HepG2 (cell line): ENCODE data around the gene FANCG. TPM values are rescaled to one million over a fixed set of nuclear protein-coding genes. Genes with fewer than 3 reads are reported as not detected.

ENCODE experiments used
- ATAC-seq: fragments of 200-7000 bp; cut with Tn5 transposase; 3 replicates; pipeline ENCODE4 v1.9.1; 2020; ENCODE audit warnings: mild to moderate bottlenecking, moderate library complexity
- BruUV-seq: library from RNA; stranded (reverse); fragments of 400-500 nt; replicated peaks from 2 replicates; lab custom pipeline; 2021; lab: Mats Ljungman, UMichigan
- CTCF ChIA-PET: fragments of 300-600 bp; formaldehyde crosslinking; extraction: SDS; loops from one replicate; lab custom pipeline; 2021; ENCODE audit warnings: low total read pairs, inconsistent platforms, low intra/inter-chr PET ratio; lab: Yijun Ruan, JAX
- POLR2A ChIA-PET: fragments of 350-600 bp; sonication (Branson Sonifier 250); formaldehyde crosslinking; loops from one replicate; lab custom pipeline; 2020; ENCODE audit warnings: antibody characterized with exemption, inconsistent platforms; lab: Yijun Ruan, JAX
- DNase-seq: peaks from one replicate; pipeline ENCODE4 v3.0.0-alpha.2; 2015; ENCODE audit warnings: low spot score
- FAIRE-seq: peaks from 3 replicates; lab custom pipeline; 2011; peaks lifted over from hg19 to GRCh38; lab: Jason Lieb, UNC
- H2AFZ ChIP-seq: one replicate; pipeline ENCODE4 v1.6.1; 2011; ENCODE audit warnings: low read length, inconsistent platforms
- H3K27ac ChIP-seq: fragments of 300-600 bp; 3 replicates; pipeline ENCODE4 v1.8.0; 2011; ENCODE audit warnings: mixed run types, mild to moderate bottlenecking, mixed read lengths, low read length, inconsistent platforms; ENCODE audit not compliant: insufficient read depth; ENCODE audit errors: extremely low read length
- H3K27me3 ChIP-seq, 2 experiments: fragments of 200-600 bp in 1 of 2; 2 replicates in 1 of 2; 3 replicates in 1 of 2; pipeline versions ENCODE4 v1.6.0 to v1.8.0; 2011; ENCODE audit warnings: low read length in 2 of 2, mild to moderate bottlenecking in 2 of 2, moderate library complexity in 2 of 2, inconsistent platforms in 1 of 2; ENCODE audit not compliant: insufficient read depth in 2 of 2, control insufficient read depth in 1 of 2
- H3K36me3 ChIP-seq, 2 experiments: fragments of 200-600 bp in 1 of 2; replicated peaks in 1 of 2; 2 replicates in 1 of 2; 3 replicates in 1 of 2; pipeline versions ENCODE4 v1.5.1 to v1.8.0; 2011; ENCODE audit warnings: low read length in 2 of 2, inconsistent platforms in 1 of 2; ENCODE audit not compliant: insufficient read depth in 2 of 2, control insufficient read depth in 1 of 2
- H3K4me1 ChIP-seq: 2 replicates; pipeline ENCODE4 v1.5.1; 2012; ENCODE audit warnings: low read length, inconsistent platforms; ENCODE audit not compliant: insufficient read depth
- H3K4me2 ChIP-seq: 2 replicates; pipeline ENCODE4 v1.6.0; 2011; ENCODE audit warnings: low read depth, low read length, inconsistent platforms
- H3K4me3 ChIP-seq, 3 experiments: fragments of 200-600 bp in 1 of 3; sonication (generic), shearing (Covaris generic) in 1 of 3; replicated peaks in 1 of 3; 2 replicates each; pipeline ENCODE4 v1.5.1; 2011 to 2016; ENCODE audit warnings: low read length in 3 of 3, inconsistent platforms in 2 of 3, low read depth in 2 of 3, mild to moderate bottlenecking in 2 of 3, control low read depth in 1 of 3, mixed read lengths in 1 of 3; ENCODE audit not compliant: insufficient read depth in 1 of 3
- H3K79me2 ChIP-seq: one replicate; pipeline ENCODE4 v1.6.1; 2011; ENCODE audit warnings: low read length, inconsistent platforms; ENCODE audit not compliant: insufficient read depth
- H3K9ac ChIP-seq: 2 replicates; pipeline ENCODE4 v1.6.0; 2011; ENCODE audit warnings: mild to moderate bottlenecking, low read depth, low read length, inconsistent platforms; ENCODE audit not compliant: insufficient read depth
- H3K9me3 ChIP-seq: 2 replicates; pipeline ENCODE4 v1.5.1; 2012; ENCODE audit warnings: mild to moderate bottlenecking, low read length
- H4K20me1 ChIP-seq: 2 replicates; pipeline ENCODE4 v1.6.0; 2011; ENCODE audit warnings: inconsistent platforms, mild to moderate bottlenecking, low read length, moderate library complexity; ENCODE audit not compliant: insufficient read depth
- HOXD1 ChIP-seq: sonication (generic); formaldehyde crosslinking; IDR thresholded peaks from 2 replicates; pipeline ENCODE4 v1.5.0; 2020; ENCODE audit warnings: missing genetic modification reagents
- RCOR2 ChIP-seq: IDR thresholded peaks from 2 replicates; pipeline ENCODE4 v1.6.1; 2016; ENCODE audit warnings: missing biosample characterization, missing genetic modification reagents
- ZFP82 ChIP-seq: sonication (generic); formaldehyde crosslinking; IDR thresholded peaks from 2 replicates; pipeline ENCODE4 v1.5.1; 2020; ENCODE audit warnings: mild to moderate bottlenecking, missing genetic modification reagents, borderline replicate concordance
- WGBS: methylation state at CpG from one replicate; pipeline ENCODE4 v1.1.6; 2017; ENCODE audit warnings: low lambda C conversion rate; 5-methylcytosine and 5-hydroxymethylcytosine counted together
- in situ Hi-C: cut with HindIII; loops from 2 replicates; pipeline ENCODE4 v1.10.0; 2017; ENCODE audit warnings: low pct_unique_long_range_greater_than_20kb; ENCODE audit not compliant: extremely low pct_ligation_motif_present
- intact Hi-C: fragments of 100-400 bp; cut with micrococcal nuclease; formaldehyde crosslinking; loops from one replicate; pipeline ENCODE4 v1.10.0; 2022; ENCODE audit not compliant: unreplicated experiment
- polyA plus RNA-seq, 8 experiments: library from polyadenylated mRNA; depleted of rRNA in 3 of 8; stranded (reverse) in 7 of 8; unstranded in 1 of 8; fragments of >200 nt; fragmentation: Illumina TruSeq in 4 of 8; extraction: Trizol in 4 of 8; gene quantifications; 2 replicates each; pipeline versions ENCODE4 v1.2.1 to v1.2.3, GENCODE V29; 2011 to 2016; ENCODE audit warnings: low read depth in 4 of 8, missing spikeins in 1 of 8, mixed read lengths in 1 of 8; ENCODE audit not compliant: insufficient read depth in 1 of 8
- total RNA-seq, 5 experiments: library from RNA; depleted of rRNA; stranded (reverse); fragments of >200 nt; fragmentation: Illumina TruSeq; extraction: Trizol; gene quantifications; 2 replicates each; pipeline ENCODE4 v1.2.3, GENCODE V29; 2016; ENCODE audit warnings: low read depth in 1 of 5
- TF ChIP-seq, protein P1 (sequence below): sonication (generic); formaldehyde crosslinking; IDR thresholded peaks from 2 replicates; pipeline ENCODE4 v1.8.1; 2023; ENCODE audit warnings: mild to moderate bottlenecking, missing genetic modification reagents, borderline replicate concordance
- TF ChIP-seq, protein P2 (sequence below): sonication (generic); formaldehyde crosslinking; conservative IDR thresholded peaks from 2 replicates; pipeline ENCODE4 v1.8.0; 2022; ENCODE audit warnings: missing genetic modification reagents
- TF ChIP-seq, protein P3 (sequence below): sonication (generic); formaldehyde crosslinking; IDR thresholded peaks from 2 replicates; pipeline ENCODE4 v1.4.0; 2020; ENCODE audit warnings: missing genetic modification reagents
- TF ChIP-seq, protein P4 (sequence below): sonication (generic); formaldehyde crosslinking; conservative IDR thresholded peaks from 2 replicates; pipeline ENCODE4 v1.4.0; 2020; ENCODE audit warnings: missing genetic modification reagents
- TF ChIP-seq, protein P5 (sequence below): sonication (generic); formaldehyde crosslinking; IDR thresholded peaks from 2 replicates; pipeline ENCODE4 v1.9.0; 2021; ENCODE audit warnings: missing genetic modification reagents, borderline replicate concordance

Gene FANCG
- total and polyA plus RNA-seq, 2 of the 13 experiments (the other 11 are each of a cell fraction or from before 2014, with no cell fraction given): 14.4 to 45.1 TPM

DNA sequence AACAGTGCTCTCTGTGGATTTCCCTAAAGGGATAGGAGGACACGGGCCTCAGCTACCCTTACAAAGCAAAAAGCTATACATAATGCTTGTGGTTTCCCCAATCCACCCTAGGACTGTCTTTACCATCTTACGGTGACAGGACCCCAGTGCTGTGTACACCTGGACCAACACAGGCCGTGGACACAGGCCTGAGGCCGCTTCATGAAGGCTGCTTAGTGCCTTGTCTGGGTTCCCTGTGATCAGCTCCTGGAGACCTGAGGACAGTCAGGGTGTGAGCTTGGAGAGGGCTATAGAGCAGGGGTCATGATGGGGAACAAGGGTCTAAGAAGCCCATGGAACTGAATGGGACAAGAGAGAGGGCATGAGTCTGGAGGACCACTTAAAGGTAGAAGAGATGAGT lies 2.9 kb downstream of the FANCG start (continued):
- TF ChIP-seq, protein P1, sequence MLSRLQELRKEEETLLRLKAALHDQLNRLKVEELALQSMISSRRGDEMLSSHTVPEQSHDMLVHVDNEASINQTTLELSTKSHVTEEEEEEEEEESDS (CRISPR knock-in tag): no peak
- TF ChIP-seq, protein P2, sequence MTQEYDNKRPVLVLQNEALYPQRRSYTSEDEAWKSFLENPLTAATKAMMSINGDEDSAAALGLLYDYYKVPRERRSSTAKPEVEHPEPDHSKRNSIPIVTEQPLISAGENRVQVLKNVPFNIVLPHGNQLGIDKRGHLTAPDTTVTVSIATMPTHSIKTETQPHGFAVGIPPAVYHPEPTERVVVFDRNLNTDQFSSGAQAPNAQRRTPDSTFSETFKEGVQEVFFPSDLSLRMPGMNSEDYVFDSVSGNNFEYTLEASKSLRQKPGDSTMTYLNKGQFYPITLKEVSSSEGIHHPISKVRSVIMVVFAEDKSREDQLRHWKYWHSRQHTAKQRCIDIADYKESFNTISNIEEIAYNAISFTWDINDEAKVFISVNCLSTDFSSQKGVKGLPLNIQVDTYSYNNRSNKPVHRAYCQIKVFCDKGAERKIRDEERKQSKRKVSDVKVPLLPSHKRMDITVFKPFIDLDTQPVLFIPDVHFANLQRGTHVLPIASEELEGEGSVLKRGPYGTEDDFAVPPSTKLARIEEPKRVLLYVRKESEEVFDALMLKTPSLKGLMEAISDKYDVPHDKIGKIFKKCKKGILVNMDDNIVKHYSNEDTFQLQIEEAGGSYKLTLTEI (CRISPR knock-in tag): no peak
- TF ChIP-seq, protein P3, sequence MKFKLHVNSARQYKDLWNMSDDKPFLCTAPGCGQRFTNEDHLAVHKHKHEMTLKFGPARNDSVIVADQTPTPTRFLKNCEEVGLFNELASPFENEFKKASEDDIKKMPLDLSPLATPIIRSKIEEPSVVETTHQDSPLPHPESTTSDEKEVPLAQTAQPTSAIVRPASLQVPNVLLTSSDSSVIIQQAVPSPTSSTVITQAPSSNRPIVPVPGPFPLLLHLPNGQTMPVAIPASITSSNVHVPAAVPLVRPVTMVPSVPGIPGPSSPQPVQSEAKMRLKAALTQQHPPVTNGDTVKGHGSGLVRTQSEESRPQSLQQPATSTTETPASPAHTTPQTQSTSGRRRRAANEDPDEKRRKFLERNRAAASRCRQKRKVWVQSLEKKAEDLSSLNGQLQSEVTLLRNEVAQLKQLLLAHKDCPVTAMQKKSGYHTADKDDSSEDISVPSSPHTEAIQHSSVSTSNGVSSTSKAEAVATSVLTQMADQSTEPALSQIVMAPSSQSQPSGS (CRISPR knock-in tag): no peak

DNA sequence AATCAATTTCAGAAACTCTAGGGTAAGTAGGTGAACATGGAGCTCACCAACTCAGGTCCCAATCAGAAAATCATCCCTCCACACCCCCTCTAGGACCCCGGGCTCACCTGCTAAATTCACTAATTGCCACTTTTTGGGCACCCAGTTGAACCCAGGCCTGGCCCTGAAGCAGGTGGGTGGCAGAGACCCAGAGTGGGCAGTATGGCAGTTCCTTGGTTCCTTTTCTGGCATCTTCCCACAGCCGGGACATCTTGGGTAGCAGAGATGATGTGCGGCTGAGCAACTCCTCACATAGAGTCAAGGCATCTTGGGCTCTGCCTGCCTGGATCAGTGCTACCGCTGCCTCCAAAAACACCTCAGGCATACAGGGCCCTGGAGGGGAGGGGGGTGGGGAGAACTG lies 4.4 kb downstream of the FANCG start:
- ChIA-PET POLR2A (no interaction called here), CTCF (no interaction called here)
- H3K79me2 ChIP-seq: peaks cover 40% of the 10 kb centered on the region
- BruUV-seq: no TSS peak
- H3K4me1 ChIP-seq: peaks cover 35% of the 10 kb centered on the region
- 100% methylated on average over 4 of the region's 4 CpGs for WGBS
- H3K4me3 ChIP-seq: no peak overlapping the region
- no peaks in the 10 kb centered on the region; a peak in 1 of 5 replicates for H3K27me3 ChIP-seq
- no peak overlapping the region for H3K4me2 ChIP-seq
- H3K9ac ChIP-seq: no peak overlapping the region
- ATAC-seq: no peak
- intact Hi-C loops: no loop called here
- no peak overlapping the region for H2AFZ ChIP-seq
- H3K27ac ChIP-seq: no peak overlapping the region
- no peak for TF ChIP-seq HOXD1 (CRISPR knock-in tag)
- TF ChIP-seq, protein P4, sequence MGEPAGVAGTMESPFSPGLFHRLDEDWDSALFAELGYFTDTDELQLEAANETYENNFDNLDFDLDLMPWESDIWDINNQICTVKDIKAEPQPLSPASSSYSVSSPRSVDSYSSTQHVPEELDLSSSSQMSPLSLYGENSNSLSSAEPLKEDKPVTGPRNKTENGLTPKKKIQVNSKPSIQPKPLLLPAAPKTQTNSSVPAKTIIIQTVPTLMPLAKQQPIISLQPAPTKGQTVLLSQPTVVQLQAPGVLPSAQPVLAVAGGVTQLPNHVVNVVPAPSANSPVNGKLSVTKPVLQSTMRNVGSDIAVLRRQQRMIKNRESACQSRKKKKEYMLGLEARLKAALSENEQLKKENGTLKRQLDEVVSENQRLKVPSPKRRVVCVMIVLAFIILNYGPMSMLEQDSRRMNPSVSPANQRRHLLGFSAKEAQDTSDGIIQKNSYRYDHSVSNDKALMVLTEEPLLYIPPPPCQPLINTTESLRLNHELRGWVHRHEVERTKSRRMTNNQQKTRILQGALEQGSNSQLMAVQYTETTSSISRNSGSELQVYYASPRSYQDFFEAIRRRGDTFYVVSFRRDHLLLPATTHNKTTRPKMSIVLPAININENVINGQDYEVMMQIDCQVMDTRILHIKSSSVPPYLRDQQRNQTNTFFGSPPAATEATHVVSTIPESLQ: no peak
- TF ChIP-seq, protein P5, sequence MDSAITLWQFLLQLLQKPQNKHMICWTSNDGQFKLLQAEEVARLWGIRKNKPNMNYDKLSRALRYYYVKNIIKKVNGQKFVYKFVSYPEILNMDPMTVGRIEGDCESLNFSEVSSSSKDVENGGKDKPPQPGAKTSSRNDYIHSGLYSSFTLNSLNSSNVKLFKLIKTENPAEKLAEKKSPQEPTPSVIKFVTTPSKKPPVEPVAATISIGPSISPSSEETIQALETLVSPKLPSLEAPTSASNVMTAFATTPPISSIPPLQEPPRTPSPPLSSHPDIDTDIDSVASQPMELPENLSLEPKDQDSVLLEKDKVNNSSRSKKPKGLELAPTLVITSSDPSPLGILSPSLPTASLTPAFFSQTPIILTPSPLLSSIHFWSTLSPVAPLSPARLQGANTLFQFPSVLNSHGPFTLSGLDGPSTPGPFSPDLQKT: no peak
- TF ChIP-seq ZFP82: no peak
- TF ChIP-seq RCOR2: no peak
- DNase-seq: no peak
- no peak for FAIRE-seq
- in situ Hi-C loops: no loop called here
- no peaks in the 10 kb centered on the region for H3K9me3 ChIP-seq
- peaks cover 14% of the 10 kb centered on the region for H4K20me1 ChIP-seq
- peaks cover 4 to 21% of the 10 kb centered on the region in 2 experiments; a peak in 4 of 5 replicates for H3K36me3 ChIP-seq
